ENCODE data around the gene HIPK2.

DNA sequence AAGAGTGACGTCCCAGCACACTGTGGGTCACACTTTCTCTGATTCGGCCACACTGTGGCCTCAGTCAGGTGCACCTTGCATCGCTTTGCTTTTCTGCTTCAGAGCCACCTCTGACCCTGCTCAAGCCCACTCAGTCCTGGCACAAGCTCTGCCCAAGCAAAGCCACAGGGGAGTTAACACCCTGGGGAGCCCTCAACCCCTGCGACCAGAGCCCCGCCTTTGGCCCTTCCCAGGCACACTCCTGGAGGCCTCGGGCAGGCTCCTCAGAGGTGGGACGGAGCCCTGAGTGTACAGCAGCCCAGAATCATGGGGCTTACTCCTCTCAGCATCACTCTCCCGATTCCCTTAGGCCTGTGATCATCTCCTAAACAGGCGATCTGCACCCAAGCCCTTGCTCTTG is 71.0 kb downstream of the HIPK2 start:
- no peak for TF ChIP-seq POLR2AphosphoS5 (IDR thresholded peaks at IDR 0.05)
- TF ChIP-seq POLR2A (IDR thresholded peaks at IDR 0.05) = no peak
